A673 (cell line): ENCODE results near the gene EHD3. TPM values are rescaled to one million over a fixed set of nuclear protein-coding genes. Genes with fewer than 3 reads are reported as not detected.

Experiments used
- BruUV-seq: library from RNA; stranded (reverse); fragments of 400-500 nt; replicated peaks from 2 replicates; lab custom pipeline; 2021; lab: Mats Ljungman, UMichigan
- CTCF ChIA-PET: fragments of 300-600 bp; sonication (Branson Sonifier 250); formaldehyde crosslinking; loops from one replicate; lab custom pipeline; 2022; ENCODE audit warnings: antibody characterized with exemption; lab: Charles Lee
- POLR2A ChIA-PET: fragments of 300-600 bp; sonication (Branson Sonifier 250); formaldehyde crosslinking; loops from one replicate; lab custom pipeline; 2022; ENCODE audit warnings: antibody characterized with exemption; ENCODE audit not compliant: low non-redundant PET; lab: Charles Lee
- DNase-seq: peaks from one replicate; pipeline ENCODE4 v3.0.0-alpha.2; 2015; ENCODE audit warnings: low spot score
- H3K27ac ChIP-seq: fragments of 200-600 bp; sonication (generic); 2 replicates; pipeline ENCODE4 v1.5.1; 2016; ENCODE audit warnings: mixed run types, low read depth, mild to moderate bottlenecking, mixed read lengths, antibody characterized with exemption, low read length; ENCODE audit not compliant: poor library complexity, severe bottlenecking
- H3K27me3 ChIP-seq: fragments of 200-600 bp; sonication (generic); replicated peaks from 2 replicates; pipeline ENCODE4 v1.6.1; 2017; ENCODE audit warnings: mixed run types, low read depth, mild to moderate bottlenecking, mixed read lengths, antibody characterized with exemption, low read length; ENCODE audit not compliant: insufficient read depth, poor library complexity
- H3K36me3 ChIP-seq: fragments of 200-600 bp; sonication (generic); 2 replicates; pipeline ENCODE4 v1.6.1; 2016; ENCODE audit warnings: mixed run types, mild to moderate bottlenecking, mixed read lengths, antibody characterized with exemption, low read length; ENCODE audit not compliant: insufficient read depth, poor library complexity, severe bottlenecking
- H3K4me1 ChIP-seq: fragments of 200-600 bp; sonication (generic); 2 replicates; pipeline ENCODE4 v1.6.1; 2017; ENCODE audit warnings: mixed run types, mild to moderate bottlenecking, mixed read lengths, antibody characterized with exemption, low read length; ENCODE audit not compliant: insufficient read depth, poor library complexity, severe bottlenecking
- H3K4me3 ChIP-seq: fragments of 200-600 bp; sonication (generic); 2 replicates; pipeline ENCODE4 v1.5.1; 2016; ENCODE audit warnings: low read depth, mixed run types, mild to moderate bottlenecking, mixed read lengths, low read length; ENCODE audit not compliant: poor library complexity, severe bottlenecking
- H3K9me3 ChIP-seq: fragments of 200-600 bp; sonication (generic); 2 replicates; pipeline ENCODE4 v1.6.1; 2016; ENCODE audit warnings: mixed run types, low read depth, mild to moderate bottlenecking, mixed read lengths, antibody characterized with exemption, low read length; ENCODE audit not compliant: poor library complexity, severe bottlenecking
- CTCF ChIP-seq: fragments of 300-800, 200-600 bp; sonication (generic); conservative IDR thresholded peaks from 2 replicates; pipeline ENCODE4 v1.5.1; 2017; ENCODE audit warnings: low read depth, mild to moderate bottlenecking, antibody characterized with exemption, low read length, moderate library complexity, mixed read lengths
- EZH2 ChIP-seq: fragments of 200-600 bp; sonication (generic); IDR thresholded peaks from 2 replicates; pipeline ENCODE4 v1.6.1; 2017; ENCODE audit warnings: borderline replicate concordance, low read depth, mild to moderate bottlenecking, mixed read lengths, antibody characterized with exemption, low read length; ENCODE audit not compliant: poor library complexity, severe bottlenecking
- intact Hi-C: fragments of 100-400 bp; cut with micrococcal nuclease; formaldehyde crosslinking; loops from one replicate; pipeline ENCODE4 v1.10.0; 2022; ENCODE audit not compliant: unreplicated experiment
- total RNA-seq: library from RNA; stranded (reverse); gene quantifications from 2 replicates; pipeline ENCODE4 v1.2.3, GENCODE V29; 2021

EHD3 gene
- total RNA-seq, 1 experiment from 2014 or later = 4.4 TPM

DNA sequence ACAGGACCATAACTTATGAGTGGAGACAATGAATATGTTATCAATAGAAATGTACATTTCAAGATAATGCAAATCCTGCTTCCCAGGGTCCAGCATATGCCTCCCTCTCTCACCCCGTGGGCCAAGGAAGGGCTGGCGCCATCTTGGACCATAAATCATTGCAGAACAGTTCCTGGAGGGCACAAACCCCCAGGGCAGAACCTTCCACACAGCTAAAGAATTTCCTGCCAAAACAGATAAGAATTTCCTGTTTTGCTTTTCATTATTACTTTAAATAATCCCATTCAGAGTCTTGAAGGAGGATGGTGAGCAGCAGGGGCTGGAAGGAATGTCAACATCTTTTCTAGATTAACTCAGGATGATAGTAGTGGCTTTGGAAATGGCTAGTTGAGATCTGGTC is 53.7 kb downstream of the EHD3 start:
- Histone ChIP-seq H3K27ac (peak overlapping the region; percentile 68), H3K4me3 (no peak overlapping the region), H3K9me3 (no peaks in the 10 kb centered on the region), H3K4me1 (peaks cover 32% of the 10 kb centered on the region), H3K27me3 (no peaks in the 10 kb centered on the region), H3K36me3 (no peaks in the 10 kb centered on the region)
- intact Hi-C loops = no loop called here
- peak; percentile 92 for DNase-seq
- POLR2A ChIA-PET = no interaction called here
- no TSS peak for BruUV-seq
- TF ChIP-seq EZH2 (no peak), CTCF (no peak)
- CTCF ChIA-PET = no interaction called here

GRCh38 chr2:31294196-31294595 is 60.2 kb downstream of the EHD3 start:
- TF ChIP-seq CTCF = no peak
- TF ChIP-seq EZH2 = no peak
- no peak overlapping the region for H3K27ac ChIP-seq
- H3K27me3 ChIP-seq = no peaks in the 10 kb centered on the region
- no peak overlapping the region for H3K4me3 ChIP-seq
- no TSS peak for BruUV-seq
- DNase-seq = no peak
- no peaks in the 10 kb centered on the region for H3K36me3 ChIP-seq
- intact Hi-C loops = no loop called here
- no peaks in the 10 kb centered on the region for H3K4me1 ChIP-seq
- POLR2A ChIA-PET = interaction anchor here (0.6 kb wide), 1 partner anchor 95 kb away, joined by 4 read pairs; no protein-coding TSS in a partner anchor
- no peaks in the 10 kb centered on the region for H3K9me3 ChIP-seq
- CTCF ChIA-PET = no interaction called here

- Histone ChIP-seq H3K4me3 (no peak overlapping the region), H3K27me3 (no peaks in the 10 kb centered on the region), H3K4me1 (no peaks in the 10 kb centered on the region), H3K36me3 (no peaks in the 10 kb centered on the region), H3K9me3 (no peaks in the 10 kb centered on the region), H3K27ac (no peak overlapping the region)
- DNase-seq = no peak
- ChIA-PET POLR2A (interaction anchor here (0.5 kb wide), 1 partner anchor 14 kb away, joined by 4 read pairs; no protein-coding TSS in a partner anchor), CTCF (no interaction called here)
- TF ChIP-seq CTCF (no peak), EZH2 (no peak)
- BruUV-seq = no TSS peak
- intact Hi-C loops = no loop called here
Measured at GRCh38 chr2:31296641-31297287, 62.8 kb downstream of the EHD3 start.
